Endothelial cell of umbilical vein (primary cell): ENCODE results near the gene CHD6. TPM values are rescaled to one million over a fixed set of nuclear protein-coding genes. Genes with fewer than 3 reads are reported as not detected.

Source experiments
- BruUV-seq: library from RNA; stranded (reverse); fragments of 400-500 nt; replicated peaks from 2 replicates; lab custom pipeline; 2021; lab: Mats Ljungman, UMichigan
- CTCF ChIA-PET: fragments of 300-600, 350-600 bp; sonication (Branson Sonifier 250); formaldehyde crosslinking; loops from one replicate; lab custom pipeline; 2021; ENCODE audit warnings: antibody characterized with exemption, inconsistent platforms; lab: Charles Lee
- POLR2A ChIA-PET: fragments of 300-600, 350-600 bp; sonication (Branson Sonifier 250); formaldehyde crosslinking; loops from one replicate; lab custom pipeline; 2021; ENCODE audit warnings: antibody characterized with exemption, inconsistent platforms; lab: Charles Lee
- DNase-seq: peaks from one replicate; pipeline ENCODE4 v3.0.0-alpha.2; 2011; ENCODE audit warnings: low read depth, low spot score
- FAIRE-seq: peaks from 2 replicates; lab custom pipeline; 2011; peaks lifted over from hg19 to GRCh38; lab: Jason Lieb, UNC
- H2AFZ ChIP-seq: 2 replicates; pipeline ENCODE4 v1.6.0; 2012; ENCODE audit warnings: low read depth, low read length, control low read depth, inconsistent platforms
- H3K27ac ChIP-seq: 2 replicates; pipeline ENCODE4 v1.5.1; 2011; ENCODE audit warnings: low read depth, mild to moderate bottlenecking, control low read depth, low read length, moderate library complexity; ENCODE audit not compliant: insufficient read depth
- H3K27me3 ChIP-seq, 2 experiments: 2 replicates each; pipeline versions ENCODE4 v1.6.0 to v1.6.1; 2011; ENCODE audit warnings: low read length in 2 of 2, mixed read lengths in 1 of 2; ENCODE audit not compliant: control insufficient read depth in 2 of 2, insufficient read depth in 2 of 2
- H3K36me3 ChIP-seq, 2 experiments: 2 replicates in 1 of 2; 3 replicates in 1 of 2; pipeline ENCODE4 v1.5.1; 2011; ENCODE audit warnings: low read length in 2 of 2, mild to moderate bottlenecking in 1 of 2, moderate library complexity in 1 of 2; ENCODE audit not compliant: control insufficient read depth in 2 of 2, insufficient read depth in 2 of 2; ENCODE audit errors: extremely low read depth in 1 of 2
- H3K4me1 ChIP-seq: 3 replicates; pipeline ENCODE4 v1.5.1; 2011; ENCODE audit warnings: mild to moderate bottlenecking, low read length; ENCODE audit not compliant: control insufficient read depth, insufficient read depth; ENCODE audit errors: extremely low read depth
- H3K4me2 ChIP-seq: 2 replicates; pipeline ENCODE4 v1.6.1; 2011; ENCODE audit warnings: low read length, control low read depth, mixed read lengths; ENCODE audit not compliant: insufficient read depth
- H3K4me3 ChIP-seq, 3 experiments: fragments of 200-600 bp in 1 of 3; sonication (generic), shearing (Covaris generic) in 1 of 3; replicated peaks in 1 of 3; 2 replicates each; pipeline ENCODE4 v1.5.1; 2011 to 2016; ENCODE audit warnings: control low read depth in 3 of 3, low read length in 3 of 3, mild to moderate bottlenecking in 2 of 3, inconsistent platforms in 1 of 3, low read depth in 1 of 3, moderate library complexity in 1 of 3; ENCODE audit not compliant: insufficient read depth in 1 of 3
- H3K79me2 ChIP-seq: 2 replicates; pipeline ENCODE4 v1.6.0; 2012; ENCODE audit warnings: low read length, inconsistent platforms; ENCODE audit not compliant: control insufficient read depth, insufficient read depth
- H3K9ac ChIP-seq: replicated peaks from 2 replicates; pipeline ENCODE3; 2011; ENCODE audit warnings: low read length, control low read depth; ENCODE audit not compliant: insufficient read depth; ENCODE audit errors: extremely low read depth
- H3K9me1 ChIP-seq: replicated peaks from 3 replicates; pipeline ENCODE4 v1.6.0; 2011; ENCODE audit warnings: mild to moderate bottlenecking, low read length; ENCODE audit not compliant: control insufficient read depth, insufficient read depth; ENCODE audit errors: extremely low read depth
- H3K9me3 ChIP-seq: replicated peaks from 2 replicates; pipeline ENCODE4 v1.5.1; 2012; ENCODE audit warnings: low read length, inconsistent platforms; ENCODE audit not compliant: control insufficient read depth, insufficient read depth
- H4K20me1 ChIP-seq: replicated peaks from 2 replicates; pipeline ENCODE3; 2011; ENCODE audit warnings: mild to moderate bottlenecking, low read length; ENCODE audit not compliant: control insufficient read depth, insufficient read depth; ENCODE audit errors: extremely low read depth
- EZH2 ChIP-seq: IDR thresholded peaks from 2 replicates; pipeline ENCODE4 v1.6.1; 2012; ENCODE audit warnings: borderline replicate concordance, low read depth, mild to moderate bottlenecking, moderate library complexity, low read length, inconsistent platforms; ENCODE audit not compliant: severe bottlenecking
- FOS ChIP-seq: IDR thresholded peaks from 2 replicates; pipeline ENCODE4 v1.6.1; 2011; ENCODE audit warnings: mild to moderate bottlenecking, low read length, moderate library complexity, borderline replicate concordance; ENCODE audit not compliant: insufficient read depth
- GATA2 ChIP-seq: IDR thresholded peaks from 2 replicates; pipeline ENCODE4 v1.7.0; 2011; ENCODE audit warnings: low read depth, mild to moderate bottlenecking, moderate library complexity, mixed read lengths, low read length; ENCODE audit not compliant: insufficient read length, insufficient read depth
- JUN ChIP-seq: IDR thresholded peaks from 2 replicates; pipeline ENCODE4 v1.6.1; 2011; ENCODE audit warnings: borderline replicate concordance, low read depth; ENCODE audit not compliant: insufficient read length, insufficient read depth
- MYC ChIP-seq: IDR thresholded peaks from one replicate; pipeline ENCODE4 v1.6.1; 2011; ENCODE audit warnings: mild to moderate bottlenecking, low read depth, low read length
- POLR2A ChIP-seq: IDR thresholded peaks from 2 replicates; pipeline ENCODE4 v1.6.1; 2012; ENCODE audit warnings: low read depth, mild to moderate bottlenecking, control low read depth, low read length
- POLR2AphosphoS5 ChIP-seq: IDR thresholded peaks from 2 replicates; pipeline ENCODE4 v1.6.1; 2012; ENCODE audit warnings: low read depth, mild to moderate bottlenecking, control low read depth, low read length, moderate library complexity; ENCODE audit not compliant: insufficient read depth
- dilution Hi-C: fragments of 300-500 bp; cut with MboI; formaldehyde crosslinking; loops from one replicate; pipeline ENCODE4 v1.15.0; 2019; ENCODE audit warnings: low sequenced_read_pairs; ENCODE audit not compliant: extremely low pct_ligation_motif_present
- intact Hi-C: fragments of 100-400 bp; cut with micrococcal nuclease; formaldehyde crosslinking; loops from one replicate; pipeline ENCODE4 v1.10.0; 2022
- polyA plus RNA-seq, 4 experiments: library from polyadenylated mRNA; depleted of rRNA in 3 of 4; stranded (reverse) in 3 of 4; unstranded in 1 of 4; fragments of >200 nt; gene quantifications; 2 replicates each; pipeline versions ENCODE4 v1.2.1 to v1.2.3, GENCODE V29; 2011 to 2012; ENCODE audit warnings: missing spikeins in 1 of 4
- total RNA-seq: library from RNA; stranded (reverse); gene quantifications from 2 replicates; pipeline ENCODE4 v1.2.3, GENCODE V29; 2021
- TF ChIP-seq, protein P1 (sequence below), 2 donors: IDR thresholded peaks; 1 replicate in 1 of 2; 2 replicates in 1 of 2; pipeline ENCODE4 v1.5.1; 2011; ENCODE audit warnings: low read length in 2 of 2, mild to moderate bottlenecking in 2 of 2, moderate library complexity in 2 of 2, control low read depth in 1 of 2, inconsistent platforms in 1 of 2, low read depth in 1 of 2; ENCODE audit not compliant: insufficient read depth in 1 of 2; ENCODE audit errors: extremely low read depth in 1 of 2
- TF ChIP-seq, protein P2 (sequence below): IDR thresholded peaks from 2 replicates; pipeline ENCODE4 v1.6.1; 2011; ENCODE audit not compliant: insufficient read depth, insufficient read length

The CHD6 gene
- total and polyA plus RNA-seq, 2 donors (not counting 3 experiments of a cell fraction or from before 2014, with no cell fraction given) = 7.2 to 33.7 TPM

DNA sequence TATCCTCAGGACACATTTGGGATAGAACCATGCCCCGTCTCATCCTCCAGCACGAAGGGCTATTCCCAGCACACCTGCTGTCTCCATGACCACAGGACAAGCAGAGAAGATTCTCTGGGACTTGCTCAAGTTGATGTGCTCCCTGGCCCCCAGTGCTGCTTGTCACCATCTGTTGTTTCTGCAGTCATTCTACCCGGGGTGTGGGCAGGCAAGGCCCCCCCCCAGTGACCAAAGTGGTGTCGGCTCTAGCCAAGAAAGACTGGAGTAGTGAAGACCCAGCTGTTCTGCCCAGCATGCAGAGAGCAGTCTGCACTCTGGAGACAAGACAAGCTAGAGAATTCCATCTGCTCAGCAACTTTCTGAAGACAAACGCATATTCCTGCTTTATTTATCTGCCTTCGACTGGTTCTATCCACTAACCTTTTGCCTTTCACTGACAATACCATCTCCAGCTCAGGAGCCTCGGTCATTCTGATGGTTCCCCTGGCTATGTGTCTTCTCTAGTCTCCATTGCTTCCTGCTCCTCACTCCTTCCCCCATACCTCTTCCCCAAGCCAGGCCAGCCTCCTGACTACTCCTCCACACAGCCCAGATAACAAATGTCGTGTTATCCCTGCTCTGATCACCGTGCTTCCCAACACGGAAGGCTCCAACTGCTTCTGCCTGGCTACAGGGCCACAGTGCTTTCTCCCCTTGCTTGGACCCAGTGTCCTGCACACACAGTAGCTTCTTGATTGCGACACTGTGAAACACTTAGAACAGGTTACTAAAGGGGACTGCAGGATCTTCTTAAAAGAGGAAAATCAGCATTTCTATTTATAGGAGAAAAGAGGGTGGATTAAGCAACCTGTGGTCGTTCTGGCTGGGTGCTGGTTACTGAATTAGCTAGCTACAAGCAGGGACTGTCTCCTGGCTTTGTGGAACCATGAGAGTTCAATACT lies 164.9 kb downstream of the CHD6 start:
- Histone ChIP-seq H3K9me1 (no peaks in the 10 kb centered on the region), H2AFZ (no peak overlapping the region), H3K4me2 (no peak overlapping the region), H3K27ac (no peak overlapping the region), H3K4me1 (no peaks in the 10 kb centered on the region), H3K4me3 (no peak overlapping the region), H3K9ac (no peak overlapping the region), H3K79me2 (no peaks in the 10 kb centered on the region), H3K36me3 (peaks cover 0 to 42% of the 10 kb centered on the region in 2 experiments), H4K20me1 (no peaks in the 10 kb centered on the region), H3K9me3 (no peaks in the 10 kb centered on the region), H3K27me3 (no peaks in the 10 kb centered on the region)
- intact Hi-C loops = no loop called here
- CTCF ChIA-PET = interaction anchor here (1.0 to 1.3 kb wide), 2 partner anchors 21 to 32 kb away, joined by 3 read pairs; no protein-coding TSS in a partner anchor
- DNase-seq = no peak
- FAIRE-seq = no peak
- TF ChIP-seq MYC = no peak
- no peak for TF ChIP-seq POLR2AphosphoS5
- no peak for TF ChIP-seq GATA2
- no peak for TF ChIP-seq EZH2
- no peak for TF ChIP-seq JUN
- no peak for TF ChIP-seq FOS
- no peak for TF ChIP-seq POLR2A
- TF ChIP-seq, protein P1, sequence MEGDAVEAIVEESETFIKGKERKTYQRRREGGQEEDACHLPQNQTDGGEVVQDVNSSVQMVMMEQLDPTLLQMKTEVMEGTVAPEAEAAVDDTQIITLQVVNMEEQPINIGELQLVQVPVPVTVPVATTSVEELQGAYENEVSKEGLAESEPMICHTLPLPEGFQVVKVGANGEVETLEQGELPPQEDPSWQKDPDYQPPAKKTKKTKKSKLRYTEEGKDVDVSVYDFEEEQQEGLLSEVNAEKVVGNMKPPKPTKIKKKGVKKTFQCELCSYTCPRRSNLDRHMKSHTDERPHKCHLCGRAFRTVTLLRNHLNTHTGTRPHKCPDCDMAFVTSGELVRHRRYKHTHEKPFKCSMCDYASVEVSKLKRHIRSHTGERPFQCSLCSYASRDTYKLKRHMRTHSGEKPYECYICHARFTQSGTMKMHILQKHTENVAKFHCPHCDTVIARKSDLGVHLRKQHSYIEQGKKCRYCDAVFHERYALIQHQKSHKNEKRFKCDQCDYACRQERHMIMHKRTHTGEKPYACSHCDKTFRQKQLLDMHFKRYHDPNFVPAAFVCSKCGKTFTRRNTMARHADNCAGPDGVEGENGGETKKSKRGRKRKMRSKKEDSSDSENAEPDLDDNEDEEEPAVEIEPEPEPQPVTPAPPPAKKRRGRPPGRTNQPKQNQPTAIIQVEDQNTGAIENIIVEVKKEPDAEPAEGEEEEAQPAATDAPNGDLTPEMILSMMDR (IDR thresholded peaks at IDR 0.05; ENCODE audit: extremely low read depth in 1 of 2, insufficient read depth in 1 of 2, low read depth in 1 of 2, low read length in 2 of 2) = no peak
- TF ChIP-seq, protein P2, sequence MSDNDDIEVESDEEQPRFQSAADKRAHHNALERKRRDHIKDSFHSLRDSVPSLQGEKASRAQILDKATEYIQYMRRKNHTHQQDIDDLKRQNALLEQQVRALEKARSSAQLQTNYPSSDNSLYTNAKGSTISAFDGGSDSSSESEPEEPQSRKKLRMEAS = no peak
- dilution Hi-C loops = no loop called here
- POLR2A ChIA-PET = no interaction called here
- BruUV-seq = no TSS peak
